Astrocyte (in vitro differentiated cells and primary cell): ENCODE data around the gene IMPDH2.

Experiments used
- EZH2 ChIP-seq: IDR thresholded peaks from 2 replicates; pipeline ENCODE4 v1.6.1; 2012; ENCODE audit warnings: mild to moderate bottlenecking, low read length, inconsistent platforms; ENCODE audit not compliant: insufficient read depth
- TF ChIP-seq, protein P1 (sequence below): IDR thresholded peaks from 2 replicates; pipeline ENCODE4 v1.5.1; 2011; ENCODE audit warnings: low read depth, mild to moderate bottlenecking, inconsistent platforms, low read length, moderate library complexity; ENCODE audit not compliant: insufficient read depth

GRCh38 chr3:48980295-48980694 lies 48.9 kb downstream of the IMPDH2 start:
- TF ChIP-seq, protein P1, sequence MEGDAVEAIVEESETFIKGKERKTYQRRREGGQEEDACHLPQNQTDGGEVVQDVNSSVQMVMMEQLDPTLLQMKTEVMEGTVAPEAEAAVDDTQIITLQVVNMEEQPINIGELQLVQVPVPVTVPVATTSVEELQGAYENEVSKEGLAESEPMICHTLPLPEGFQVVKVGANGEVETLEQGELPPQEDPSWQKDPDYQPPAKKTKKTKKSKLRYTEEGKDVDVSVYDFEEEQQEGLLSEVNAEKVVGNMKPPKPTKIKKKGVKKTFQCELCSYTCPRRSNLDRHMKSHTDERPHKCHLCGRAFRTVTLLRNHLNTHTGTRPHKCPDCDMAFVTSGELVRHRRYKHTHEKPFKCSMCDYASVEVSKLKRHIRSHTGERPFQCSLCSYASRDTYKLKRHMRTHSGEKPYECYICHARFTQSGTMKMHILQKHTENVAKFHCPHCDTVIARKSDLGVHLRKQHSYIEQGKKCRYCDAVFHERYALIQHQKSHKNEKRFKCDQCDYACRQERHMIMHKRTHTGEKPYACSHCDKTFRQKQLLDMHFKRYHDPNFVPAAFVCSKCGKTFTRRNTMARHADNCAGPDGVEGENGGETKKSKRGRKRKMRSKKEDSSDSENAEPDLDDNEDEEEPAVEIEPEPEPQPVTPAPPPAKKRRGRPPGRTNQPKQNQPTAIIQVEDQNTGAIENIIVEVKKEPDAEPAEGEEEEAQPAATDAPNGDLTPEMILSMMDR, result no peak
- no peak for TF ChIP-seq EZH2
